IMR-90 (cell line): ENCODE measurements around the gene KIF5C. TPM values are rescaled to one million over a fixed set of nuclear protein-coding genes. Genes with fewer than 3 reads are reported as not detected.

ENCODE experiments used
- ATAC-seq: fragments of 200-7000 bp; cut with Tn5 transposase; 2 replicates; pipeline ENCODE4 v1.9.1; 2020; ENCODE audit warnings: low read depth, mild to moderate bottlenecking, moderate library complexity
- BruUV-seq: library from RNA; stranded (reverse); fragments of 400-500 nt; replicated peaks from 2 replicates; lab custom pipeline; 2021; lab: Mats Ljungman, UMichigan
- CTCF ChIA-PET: fragments of 300-600 bp; formaldehyde crosslinking; extraction: SDS; loops from one replicate; lab custom pipeline; 2021; ENCODE audit warnings: antibody characterized with exemption; lab: Yijun Ruan, JAX
- POLR2A ChIA-PET: fragments of 300-600 bp; sonication (Branson Sonifier 250); formaldehyde crosslinking; loops from one replicate; lab custom pipeline; 2022; ENCODE audit warnings: antibody characterized with exemption; ENCODE audit not compliant: unreplicated experiment; lab: Charles Lee
- DNase-seq: peaks from one replicate; pipeline ENCODE4 v3.0.0; 2013
- H2AFZ ChIP-seq: replicated peaks from 2 replicates; pipeline ENCODE3; 2013; ENCODE audit warnings: low read length, mild to moderate bottlenecking; ENCODE audit not compliant: poor library complexity
- H2AK5ac ChIP-seq: 2 replicates; pipeline ENCODE4 v1.6.1; 2013; ENCODE audit warnings: low read depth, low read length, inconsistent platforms
- H2AK9ac ChIP-seq: replicated peaks from 2 replicates; pipeline ENCODE3; 2013; ENCODE audit warnings: mild to moderate bottlenecking, low read depth, low read length, moderate library complexity; ENCODE audit not compliant: poor library complexity
- H2BK120ac ChIP-seq: 2 replicates; pipeline ENCODE4 v1.6.1; 2013; ENCODE audit warnings: low read depth, low read length, inconsistent platforms
- H2BK15ac ChIP-seq: 3 replicates; pipeline ENCODE4 v1.6.1; 2013; ENCODE audit warnings: low read depth, low read length, inconsistent platforms
- H2BK20ac ChIP-seq: 2 replicates; pipeline ENCODE4 v1.6.1; 2013; ENCODE audit warnings: low read depth, mild to moderate bottlenecking, inconsistent platforms, low read length, moderate library complexity
- H2BK5ac ChIP-seq: 2 replicates; pipeline ENCODE4 v1.6.1; 2013; ENCODE audit warnings: mild to moderate bottlenecking, low read depth, low read length, inconsistent platforms; ENCODE audit not compliant: poor library complexity, severe bottlenecking
- H3K14ac ChIP-seq: replicated peaks from 2 replicates; pipeline ENCODE4 v1.6.1; 2013; ENCODE audit warnings: low read depth, low read length, inconsistent platforms
- H3K18ac ChIP-seq: 2 replicates; pipeline ENCODE4 v1.6.1; 2013; ENCODE audit warnings: low read depth, low read length, control low read depth
- H3K23ac ChIP-seq: 2 replicates; pipeline ENCODE4 v1.6.1; 2013; ENCODE audit warnings: low read depth, low read length, inconsistent platforms
- H3K27ac ChIP-seq: 2 replicates; pipeline ENCODE4 v1.5.1; 2013; ENCODE audit warnings: mild to moderate bottlenecking, control low read depth, low read length; ENCODE audit not compliant: insufficient read depth
- H3K27me3 ChIP-seq: 2 replicates; pipeline ENCODE4 v1.6.1; 2013; ENCODE audit warnings: low read length; ENCODE audit not compliant: control insufficient read depth, insufficient read depth
- H3K36me3 ChIP-seq: 2 replicates; pipeline ENCODE4 v1.6.1; 2013; ENCODE audit warnings: low read length, mixed read lengths; ENCODE audit not compliant: control insufficient read depth, insufficient read depth
- H3K4ac ChIP-seq: 2 replicates; pipeline ENCODE4 v1.6.1; 2013; ENCODE audit warnings: low read depth, low read length, inconsistent platforms
- H3K4me1 ChIP-seq: 2 replicates; pipeline ENCODE4 v1.6.1; 2013; ENCODE audit warnings: low read length, mixed read lengths; ENCODE audit not compliant: control insufficient read depth, insufficient read depth
- H3K4me2 ChIP-seq: 2 replicates; pipeline ENCODE4 v1.6.1; 2013; ENCODE audit warnings: low read depth, mild to moderate bottlenecking, control low read depth, low read length, moderate library complexity
- H3K4me3 ChIP-seq: 2 replicates; pipeline ENCODE4 v1.5.1; 2013; ENCODE audit warnings: low read depth, mild to moderate bottlenecking, control low read depth, low read length, moderate library complexity; ENCODE audit not compliant: insufficient read depth
- H3K56ac ChIP-seq: 2 replicates; pipeline ENCODE4 v1.6.1; 2013; ENCODE audit warnings: low read length, inconsistent platforms; ENCODE audit not compliant: insufficient read depth; ENCODE audit errors: extremely low read depth
- H3K79me1 ChIP-seq, 2 experiments: 2 replicates each; pipeline ENCODE4 v1.6.1; 2013; ENCODE audit warnings: low read length in 2 of 2, inconsistent platforms in 1 of 2, low read depth in 1 of 2
- H3K9ac ChIP-seq: 2 replicates; pipeline ENCODE4 v1.6.1; 2013; ENCODE audit warnings: low read depth, low read length, control low read depth
- H3K9me1 ChIP-seq: 2 replicates; pipeline ENCODE4 v1.6.1; 2013; ENCODE audit warnings: low read length, inconsistent platforms; ENCODE audit not compliant: insufficient read depth
- H3K9me3 ChIP-seq: 2 replicates; pipeline ENCODE4 v1.6.1; 2013; ENCODE audit warnings: low read length; ENCODE audit not compliant: control insufficient read depth, insufficient read depth
- H4K20me1 ChIP-seq: 2 replicates; pipeline ENCODE4 v1.6.1; 2013; ENCODE audit warnings: low read length, inconsistent platforms; ENCODE audit not compliant: insufficient read depth
- H4K5ac ChIP-seq: 2 replicates; pipeline ENCODE4 v1.6.1; 2013; ENCODE audit warnings: mild to moderate bottlenecking, low read depth, low read length, control low read depth
- H4K8ac ChIP-seq, 2 experiments: 2 replicates each; pipeline ENCODE4 v1.6.1; 2013; ENCODE audit warnings: low read depth in 2 of 2, low read length in 2 of 2, control low read depth in 1 of 2, inconsistent platforms in 1 of 2
- H4K91ac ChIP-seq: 2 replicates; pipeline ENCODE4 v1.6.1; 2013; ENCODE audit warnings: low read depth, low read length, inconsistent platforms; ENCODE audit not compliant: insufficient read depth
- RFX5 ChIP-seq: IDR thresholded peaks from 2 replicates; pipeline ENCODE4 v1.8.0; 2012; ENCODE audit warnings: low read depth, mild to moderate bottlenecking, low read length, moderate library complexity
- WGBS, 2 experiments: methylation state at CpG; one replicate each; pipeline versions ENCODE4 v1.1.5 to v1.1.7; 2013; ENCODE audit warnings: missing lambda C conversion rate in 2 of 2; ENCODE audit not compliant: insufficient read length in 1 of 2; ENCODE audit errors: extremely low coverage in 2 of 2; 5-methylcytosine and 5-hydroxymethylcytosine counted together
- dilution Hi-C: fragments of 300-500 bp; cut with HindIII; formaldehyde crosslinking; loops from one replicate; pipeline ENCODE4 v1.14.3; 2018; ENCODE audit warnings: low sequenced_read_pairs; ENCODE audit not compliant: unreplicated experiment
- in situ Hi-C: fragments of 300-500 bp; cut with MboI; formaldehyde crosslinking; loops from 3 replicates; pipeline ENCODE4 v1.14.3; 2019; ENCODE audit warnings: low sequenced_read_pairs, inconsistent platforms, mixed read lengths
- intact Hi-C: fragments of 100-400 bp; cut with micrococcal nuclease; formaldehyde crosslinking; loops from 2 replicates; pipeline ENCODE4 v1.10.0; 2022
- polyA plus RNA-seq, 3 experiments: library from polyadenylated mRNA; depleted of rRNA; stranded (reverse); fragments of >200 nt; gene quantifications; 2 replicates each; pipeline ENCODE4 v1.2.3, GENCODE V29; 2012; ENCODE audit warnings: low replicate concordance in 1 of 3
- total RNA-seq: library from RNA; depleted of rRNA; stranded (reverse); fragments of >200 nt; gene quantifications from 2 replicates; pipeline ENCODE4 v1.2.3, GENCODE V29; 2012

KIF5C gene
- total and polyA plus RNA-seq, 2 of the 4 experiments (the other 2 are of a cell fraction), result 0.10 to 0.18 TPM

DNA sequence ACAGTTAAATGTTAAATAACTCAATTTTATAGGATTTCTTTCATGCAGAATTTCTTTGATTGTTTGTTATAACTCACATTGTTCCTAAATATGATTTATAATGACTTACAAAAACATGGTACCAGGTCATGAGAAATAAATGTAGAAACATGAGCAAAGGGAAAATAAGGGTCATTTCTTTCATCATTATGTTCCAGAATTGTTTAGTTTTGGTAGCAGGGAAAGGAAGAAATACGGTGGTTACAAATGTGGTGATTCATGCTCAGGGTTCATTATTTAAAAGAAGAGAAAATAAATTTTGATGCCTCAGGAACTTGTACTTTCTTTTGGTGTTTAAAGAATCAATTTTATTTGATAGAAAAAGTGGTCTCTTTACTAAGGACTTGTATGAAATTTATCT, 167.9 kb downstream of the KIF5C start:
- ChIA-PET POLR2A (no interaction called here), CTCF (no interaction called here)
- no peaks in the 10 kb centered on the region for H4K20me1 ChIP-seq
- BruUV-seq, result no TSS peak
- H3K4ac ChIP-seq, result no peak overlapping the region
- WGBS, 2 experiments, result no CpG with 5 or more reads among the region's 1 CpG
- no peak overlapping the region for H4K5ac ChIP-seq
- H3K4me2 ChIP-seq, result no peak overlapping the region
- peaks cover 21% of the 10 kb centered on the region for H3K27me3 ChIP-seq
- no peak overlapping the region for H2BK120ac ChIP-seq
- no peaks in the 10 kb centered on the region for H3K4me1 ChIP-seq
- intact Hi-C loops, result no loop called here
- H3K79me1 ChIP-seq, result no peaks in the 10 kb centered on the region
- H4K8ac ChIP-seq, result no peak overlapping the region
- H3K9me3 ChIP-seq, result no peaks in the 10 kb centered on the region; the same call in 1 of the 2 replicates
- H2AK9ac ChIP-seq, result no peak overlapping the region
- H3K9ac ChIP-seq, result no peak overlapping the region
- dilution Hi-C loops, result no loop called here
- H3K56ac ChIP-seq, result no peak overlapping the region
- H3K9me1 ChIP-seq, result no peaks in the 10 kb centered on the region
- TF ChIP-seq RFX5, result no peak
- H2AK5ac ChIP-seq, result no peak overlapping the region
- no peak overlapping the region for H2BK20ac ChIP-seq
- H3K14ac ChIP-seq, result no peak overlapping the region
- DNase-seq (no peak), ATAC-seq (no peak)
- H3K27ac ChIP-seq, result no peak overlapping the region
- no peak overlapping the region for H4K91ac ChIP-seq
- in situ Hi-C loops, result no loop called here
- no peak overlapping the region for H3K4me3 ChIP-seq
- H2AFZ ChIP-seq, result no peak overlapping the region
- H2BK5ac ChIP-seq, result no peak overlapping the region
- no peak overlapping the region for H3K18ac ChIP-seq
- H3K36me3 ChIP-seq, result no peaks in the 10 kb centered on the region
- H3K23ac ChIP-seq, result no peak overlapping the region
- H2BK15ac ChIP-seq, result no peak overlapping the region
